Caco-2 (cell line): ENCODE data around the gene SLC22A17. TPM values are rescaled to one million over a fixed set of nuclear protein-coding genes. Genes with fewer than 3 reads are reported as not detected.

ENCODE experiments used
- BruUV-seq: library from RNA; stranded (reverse); fragments of 400-500 nt; replicated peaks from 2 replicates; lab custom pipeline; 2021; lab: Mats Ljungman, UMichigan
- CTCF ChIA-PET: fragments of 300-600 bp; sonication (Branson Sonifier 250); formaldehyde crosslinking; loops from one replicate; lab custom pipeline; 2022; ENCODE audit warnings: antibody characterized with exemption; lab: Charles Lee
- POLR2A ChIA-PET: fragments of 300-600 bp; sonication (Branson Sonifier 250); formaldehyde crosslinking; loops from one replicate; lab custom pipeline; 2022; ENCODE audit warnings: antibody characterized with exemption; lab: Charles Lee
- DNase-seq, 2 experiments: peaks; one replicate each; pipeline versions ENCODE4 v3.0.0 to v3.0.0-alpha.2; 2020 to 2022
- H3K27me3 ChIP-seq: replicated peaks from 2 replicates; pipeline ENCODE4 v1.6.0; 2011; ENCODE audit warnings: low read length; ENCODE audit not compliant: control insufficient read depth, insufficient read depth
- H3K36me3 ChIP-seq: 2 replicates; pipeline ENCODE4 v1.5.1; 2011; ENCODE audit warnings: low read length; ENCODE audit not compliant: control insufficient read depth, insufficient read depth
- H3K4me1 ChIP-seq: fragments of 250-450 bp; sonication (Bioruptor Pico); 2 replicates; pipeline ENCODE4 v1.5.1; 2020; ENCODE audit warnings: mild to moderate bottlenecking
- H3K4me3 ChIP-seq: 2 replicates; pipeline ENCODE4 v1.5.1; 2011; ENCODE audit warnings: low read depth, mild to moderate bottlenecking, control low read depth, low read length
- H3K9me3 ChIP-seq: fragments of 250-450 bp; sonication (Bioruptor Pico); 2 replicates; pipeline ENCODE4 v1.5.1; 2020; ENCODE audit warnings: mild to moderate bottlenecking, moderate library complexity
- H3K27ac Mint-ChIP-seq: one replicate; pipeline ENCODE4 v1.8.0; 2022; ENCODE audit warnings: mixed read lengths; ENCODE audit not compliant: unreplicated experiment
- H3K27me3 Mint-ChIP-seq: one replicate; pipeline ENCODE4 v1.8.0; 2022; ENCODE audit warnings: mixed read lengths; ENCODE audit not compliant: insufficient read depth, unreplicated experiment
- H3K36me3 Mint-ChIP-seq: one replicate; pipeline ENCODE4 v1.8.0; 2022; ENCODE audit warnings: mild to moderate bottlenecking, mixed read lengths; ENCODE audit not compliant: insufficient read depth, unreplicated experiment
- H3K4me1 Mint-ChIP-seq: one replicate; pipeline ENCODE4 v1.8.0; 2022; ENCODE audit warnings: low read depth, mixed read lengths; ENCODE audit not compliant: unreplicated experiment
- H3K4me3 Mint-ChIP-seq: one replicate; pipeline ENCODE4 v1.8.0; 2022; ENCODE audit warnings: mild to moderate bottlenecking, moderate library complexity, mixed read lengths; ENCODE audit not compliant: unreplicated experiment
- H3K9me3 Mint-ChIP-seq: one replicate; pipeline ENCODE4 v1.8.0; 2022; ENCODE audit warnings: mixed read lengths; ENCODE audit not compliant: unreplicated experiment
- intact Hi-C: fragments of 100-400 bp; cut with micrococcal nuclease; formaldehyde crosslinking; loops from one replicate; pipeline ENCODE4 v1.10.0; 2022; ENCODE audit not compliant: unreplicated experiment
- microRNA-seq: library from miRNA; unstranded; fragments of <30 nt; microRNA quantifications from one replicate; pipeline ENCODE4 v1.2.0, GENCODE V29; 2022
- total RNA-seq: library from RNA; stranded (reverse); gene quantifications from 2 replicates; pipeline ENCODE4 v1.2.3, GENCODE V29; 2022
- TF ChIP-seq, protein P1 (sequence below), 2 experiments: fragments of 200-600 bp in 1 of 2; IDR thresholded peaks; 1 replicate in 1 of 2; 2 replicates in 1 of 2; pipeline versions ENCODE4 v1.5.1 to v1.8.0; 2011 to 2022; ENCODE audit warnings: antibody characterized with exemption in 1 of 2, control low read depth in 1 of 2, inconsistent platforms in 1 of 2, low read depth in 1 of 2, low read length in 1 of 2, mild to moderate bottlenecking in 1 of 2, moderate library complexity in 1 of 2; ENCODE audit not compliant: insufficient read depth in 1 of 2, severe bottlenecking in 1 of 2, unreplicated experiment in 1 of 2

SLC22A17 gene
- total RNA-seq, 1 experiment from 2014 or later, result 3.1 TPM

- Mint-ChIP-seq H3K36me3 (peaks cover 25% of the 10 kb centered on the region), H3K27me3 (no peaks in the 10 kb centered on the region), H3K27ac (no peak overlapping the region), H3K4me3 (no peak overlapping the region), H3K4me1 (no peaks in the 10 kb centered on the region), H3K9me3 (no peaks in the 10 kb centered on the region)
- intact Hi-C loops, result loop anchor here (5.0 kb wide), 1 partner anchor 195 kb away; the partner anchor contains the start of gene CIROP
- DNase-seq, result no peak
- POLR2A ChIA-PET, result no interaction called here
- TF ChIP-seq, protein P1, sequence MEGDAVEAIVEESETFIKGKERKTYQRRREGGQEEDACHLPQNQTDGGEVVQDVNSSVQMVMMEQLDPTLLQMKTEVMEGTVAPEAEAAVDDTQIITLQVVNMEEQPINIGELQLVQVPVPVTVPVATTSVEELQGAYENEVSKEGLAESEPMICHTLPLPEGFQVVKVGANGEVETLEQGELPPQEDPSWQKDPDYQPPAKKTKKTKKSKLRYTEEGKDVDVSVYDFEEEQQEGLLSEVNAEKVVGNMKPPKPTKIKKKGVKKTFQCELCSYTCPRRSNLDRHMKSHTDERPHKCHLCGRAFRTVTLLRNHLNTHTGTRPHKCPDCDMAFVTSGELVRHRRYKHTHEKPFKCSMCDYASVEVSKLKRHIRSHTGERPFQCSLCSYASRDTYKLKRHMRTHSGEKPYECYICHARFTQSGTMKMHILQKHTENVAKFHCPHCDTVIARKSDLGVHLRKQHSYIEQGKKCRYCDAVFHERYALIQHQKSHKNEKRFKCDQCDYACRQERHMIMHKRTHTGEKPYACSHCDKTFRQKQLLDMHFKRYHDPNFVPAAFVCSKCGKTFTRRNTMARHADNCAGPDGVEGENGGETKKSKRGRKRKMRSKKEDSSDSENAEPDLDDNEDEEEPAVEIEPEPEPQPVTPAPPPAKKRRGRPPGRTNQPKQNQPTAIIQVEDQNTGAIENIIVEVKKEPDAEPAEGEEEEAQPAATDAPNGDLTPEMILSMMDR (IDR thresholded peaks at IDR 0.05; ENCODE audit: insufficient read depth in 1 of 2, low read depth in 1 of 2, low read length in 1 of 2, severe bottlenecking in 1 of 2, unreplicated experiment in 1 of 2), result no peak
- CTCF ChIA-PET, result interaction anchor here (1.7 kb wide), 1 partner anchor 177 kb away, joined by 7 read pairs; no protein-coding TSS in a partner anchor
- Histone ChIP-seq H3K9me3 (no peaks in the 10 kb centered on the region), H3K4me3 (no peak overlapping the region), H3K27me3 (no peaks in the 10 kb centered on the region), H3K36me3 (no peaks in the 10 kb centered on the region), H3K4me1 (peaks cover 15% of the 10 kb centered on the region; the same call in 1 of the 2 replicates)
- no TSS peak for BruUV-seq
Measured at GRCh38 chr14:23297611-23298277, 54.9 kb downstream of the SLC22A17 start.

GRCh38 chr14:23297096-23297495, 55.6 kb downstream of the SLC22A17 start:
- no peaks in the 10 kb centered on the region for H3K36me3 ChIP-seq
- no peak overlapping the region for H3K4me3 ChIP-seq
- Mint-ChIP-seq H3K4me3 (no peak overlapping the region), H3K27ac (no peak overlapping the region), H3K27me3 (no peaks in the 10 kb centered on the region), H3K9me3 (no peaks in the 10 kb centered on the region), H3K4me1 (no peaks in the 10 kb centered on the region), H3K36me3 (peaks cover 20% of the 10 kb centered on the region)
- intact Hi-C loops, result loop anchor here (5.0 kb wide), 1 partner anchor 195 kb away; the partner anchor contains the start of gene CIROP
- BruUV-seq, result no TSS peak
- peaks cover 15% of the 10 kb centered on the region; the same call in 1 of the 2 replicates for H3K4me1 ChIP-seq
- no peaks in the 10 kb centered on the region for H3K27me3 ChIP-seq
- ChIA-PET CTCF (interaction anchor here (1.7 kb wide), 1 partner anchor 177 kb away, joined by 7 read pairs; no protein-coding TSS in a partner anchor), POLR2A (no interaction called here)
- no peaks in the 10 kb centered on the region for H3K9me3 ChIP-seq
- TF ChIP-seq, protein P1 (IDR thresholded peaks at IDR 0.05; ENCODE audit: insufficient read depth in 1 of 2, low read depth in 1 of 2, low read length in 1 of 2, severe bottlenecking in 1 of 2, unreplicated experiment in 1 of 2), result no peak
- DNase-seq, result no peak

Small RNAs within 50 kb of the gene (microRNA-seq; reads per million reads assigned to microRNA genes)
- gene MIR208A, result 1.1 reads per million

Other genes with a start within 250 kb of the SLC22A17 start
- not detected in 2 replicates for gene CIROP, start 247.9 kb downstream of the SLC22A17 start, total RNA-seq
- gene CEBPE, start 233.6 kb downstream of the SLC22A17 start, total RNA-seq, result not detected in 2 replicates
- gene SLC7A8, start 169.2 kb downstream of the SLC22A17 start, total RNA-seq, result 26.9 and 28.9 TPM in 2 replicates
- gene RNF212B, start 115.0 kb downstream of the SLC22A17 start, total RNA-seq, result not detected in 2 replicates
- gene HOMEZ, start 66.8 kb downstream of the SLC22A17 start, total RNA-seq, result 7.4 and 7.6 TPM in 2 replicates
- 5.9 and 8.6 TPM in 2 replicates for gene PPP1R3E, start 50.0 kb downstream of the SLC22A17 start, total RNA-seq
- 19.1 and 20.8 TPM in 2 replicates for gene BCL2L2, start 46.1 kb downstream of the SLC22A17 start, total RNA-seq
- gene PABPN1, start 31.4 kb downstream of the SLC22A17 start, total RNA-seq, result 196 and 202 TPM in 2 replicates
- 0.14 and 0.16 TPM in 2 replicates for gene EFS, start 12.3 kb upstream of the SLC22A17 start, total RNA-seq
- not detected in 2 replicates for gene IL25, start 19.9 kb upstream of the SLC22A17 start, total RNA-seq
- not detected in 2 replicates for gene CMTM5, start 24.2 kb upstream of the SLC22A17 start, total RNA-seq
- not detected in 2 replicates for gene MYH6, start 55.4 kb upstream of the SLC22A17 start, total RNA-seq
- 0.07 TPM in 1 of 2 replicates, not detected in the other for gene MYH7, start 82.8 kb upstream of the SLC22A17 start, total RNA-seq
- 54.5 and 55.0 TPM in 2 replicates for gene NGDN, start 116.8 kb upstream of the SLC22A17 start, total RNA-seq
- gene ZFHX2, start 198.9 kb upstream of the SLC22A17 start, total RNA-seq, result 1.1 and 1.4 TPM in 2 replicates
- gene THTPA, start 203.4 kb upstream of the SLC22A17 start, total RNA-seq, result 9.3 and 9.5 TPM in 2 replicates
- 160 and 164 TPM in 2 replicates for gene AP1G2, start 214.9 kb upstream of the SLC22A17 start, total RNA-seq
- not detected in 2 replicates for gene JPH4, start 225.9 kb upstream of the SLC22A17 start, total RNA-seq